Measurements from ENCODE around the gene RTCB.

Gene RTCB

DNA sequence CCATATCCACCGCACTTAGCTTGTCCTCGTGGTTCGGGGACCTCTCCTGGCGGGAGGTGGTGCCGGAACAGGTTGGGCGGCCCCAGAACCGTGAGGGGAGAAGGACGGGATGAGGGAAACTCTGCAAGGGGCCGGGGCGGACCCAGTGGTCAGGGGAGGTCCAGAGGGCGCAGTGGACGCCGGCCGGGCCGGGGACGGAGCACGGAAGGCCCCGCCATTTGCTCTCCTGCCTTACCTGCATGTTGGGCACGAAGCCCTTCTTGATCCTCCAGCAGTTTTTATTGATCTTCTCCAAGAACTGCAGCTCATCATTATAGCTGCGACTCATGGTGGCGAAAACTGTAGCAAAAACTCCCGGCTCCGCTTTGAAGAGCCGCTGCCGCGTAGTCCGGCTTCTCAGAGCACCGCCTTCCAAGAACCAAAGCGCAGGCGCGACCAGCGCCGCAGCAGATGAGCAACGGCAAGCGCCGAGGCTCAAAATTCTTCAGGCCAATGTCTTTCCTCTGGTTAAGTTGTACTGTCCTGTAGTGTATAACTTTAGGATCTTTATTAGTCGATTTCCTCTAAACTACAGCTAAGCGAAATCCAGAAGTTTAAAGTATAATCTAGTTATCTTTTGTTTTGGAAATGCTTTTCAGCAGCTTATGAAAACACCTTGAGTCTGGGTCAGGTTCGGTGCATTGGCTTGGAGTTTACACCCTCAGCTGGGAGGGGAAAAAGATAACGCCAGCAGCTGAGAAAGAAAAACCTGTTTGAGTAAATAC is at the start of gene RTCB:
Gene RTCB (minus strand): TSS at position 419 of the 764 bp plus-strand sequence. CDS start 91 bp downstream, at position 328.
- TF ChIP-seq, protein P1, sequence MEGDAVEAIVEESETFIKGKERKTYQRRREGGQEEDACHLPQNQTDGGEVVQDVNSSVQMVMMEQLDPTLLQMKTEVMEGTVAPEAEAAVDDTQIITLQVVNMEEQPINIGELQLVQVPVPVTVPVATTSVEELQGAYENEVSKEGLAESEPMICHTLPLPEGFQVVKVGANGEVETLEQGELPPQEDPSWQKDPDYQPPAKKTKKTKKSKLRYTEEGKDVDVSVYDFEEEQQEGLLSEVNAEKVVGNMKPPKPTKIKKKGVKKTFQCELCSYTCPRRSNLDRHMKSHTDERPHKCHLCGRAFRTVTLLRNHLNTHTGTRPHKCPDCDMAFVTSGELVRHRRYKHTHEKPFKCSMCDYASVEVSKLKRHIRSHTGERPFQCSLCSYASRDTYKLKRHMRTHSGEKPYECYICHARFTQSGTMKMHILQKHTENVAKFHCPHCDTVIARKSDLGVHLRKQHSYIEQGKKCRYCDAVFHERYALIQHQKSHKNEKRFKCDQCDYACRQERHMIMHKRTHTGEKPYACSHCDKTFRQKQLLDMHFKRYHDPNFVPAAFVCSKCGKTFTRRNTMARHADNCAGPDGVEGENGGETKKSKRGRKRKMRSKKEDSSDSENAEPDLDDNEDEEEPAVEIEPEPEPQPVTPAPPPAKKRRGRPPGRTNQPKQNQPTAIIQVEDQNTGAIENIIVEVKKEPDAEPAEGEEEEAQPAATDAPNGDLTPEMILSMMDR (IDR thresholded peaks at IDR 0.05; ENCODE audit: insufficient read depth, low read depth, low read length, missing control alignments), result no peak
- H3K4me3 ChIP-seq (ENCODE audit: low read depth, low read length), result peak within 1 kb of the TSS; percentile 72
- peak; percentile 96 for DNase-seq (ENCODE audit: low read depth)

DNA sequence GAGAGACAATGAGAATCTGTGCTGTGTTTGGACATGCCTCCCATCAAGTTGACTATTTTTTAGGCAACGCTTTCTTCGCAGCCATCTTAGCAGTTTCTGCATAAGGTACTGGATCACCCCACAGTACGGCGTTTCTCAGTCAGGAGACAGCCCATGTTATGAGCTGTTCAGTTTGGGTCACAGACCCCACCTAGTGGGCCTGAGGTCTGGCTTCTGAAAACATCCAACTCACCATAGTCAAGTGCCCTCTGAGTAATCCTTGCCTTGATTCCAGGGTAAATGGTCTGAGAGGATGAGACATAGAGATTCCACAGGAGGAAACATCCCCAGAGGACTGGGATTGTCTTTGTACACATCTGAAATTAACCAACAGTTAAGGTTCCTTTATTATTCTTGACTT is 45.0 kb upstream of the RTCB start:
- no peak overlapping the region for H3K4me3 ChIP-seq (ENCODE audit: low read depth, low read length)
- TF ChIP-seq, protein P1 (IDR thresholded peaks at IDR 0.05; ENCODE audit: insufficient read depth, low read depth, low read length, missing control alignments), result no peak
- no peak for DNase-seq (ENCODE audit: low read depth)

DNA sequence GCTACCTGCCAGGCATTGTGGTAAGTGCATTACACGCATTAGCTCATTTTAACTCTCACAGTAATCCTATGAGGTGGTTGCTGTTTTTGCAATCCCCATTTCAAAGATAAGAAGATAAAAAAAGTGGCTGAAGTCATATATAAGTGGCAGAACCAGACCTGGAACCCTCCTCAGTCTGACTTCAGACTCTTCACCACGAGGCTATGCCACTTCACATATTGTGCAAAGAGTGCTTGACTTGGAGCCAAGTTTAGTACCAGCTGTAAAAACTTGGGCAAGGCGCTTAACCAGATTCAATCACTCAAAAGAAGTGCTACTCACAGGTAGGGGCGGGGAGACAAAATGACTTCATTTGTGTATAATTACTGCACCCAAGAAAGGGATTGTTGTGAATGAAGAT is 36.9 kb upstream of the RTCB start:
- TF ChIP-seq, protein P1 (IDR thresholded peaks at IDR 0.05; ENCODE audit: insufficient read depth, low read depth, low read length, missing control alignments), result no peak
- no peak overlapping the region for H3K4me3 ChIP-seq (ENCODE audit: low read depth, low read length)
- no peak for DNase-seq (ENCODE audit: low read depth)

DNA sequence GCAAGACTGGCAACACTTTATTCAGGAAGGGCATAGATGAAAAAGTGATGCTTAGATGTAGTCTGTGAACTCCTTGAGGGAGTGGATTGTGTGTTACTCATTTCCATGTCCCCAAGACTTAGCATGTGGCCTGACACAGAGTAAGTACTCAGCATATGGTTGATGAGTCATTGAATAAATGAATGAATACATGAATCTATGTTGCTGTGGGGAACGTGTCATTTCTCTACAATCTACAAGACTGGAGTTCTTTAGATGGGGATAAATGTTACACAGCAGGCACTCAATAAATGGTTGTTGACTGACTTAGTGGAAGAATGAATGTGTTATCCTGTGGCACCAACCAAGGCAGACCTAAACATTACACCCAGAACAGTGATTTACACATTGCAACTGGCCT is 34.3 kb upstream of the RTCB start:
- TF ChIP-seq, protein P1 (IDR thresholded peaks at IDR 0.05; ENCODE audit: insufficient read depth, low read depth, low read length, missing control alignments), result no peak
- DNase-seq (ENCODE audit: low read depth), result no peak
- H3K4me3 ChIP-seq (ENCODE audit: low read depth, low read length), result no peak overlapping the region

DNA sequence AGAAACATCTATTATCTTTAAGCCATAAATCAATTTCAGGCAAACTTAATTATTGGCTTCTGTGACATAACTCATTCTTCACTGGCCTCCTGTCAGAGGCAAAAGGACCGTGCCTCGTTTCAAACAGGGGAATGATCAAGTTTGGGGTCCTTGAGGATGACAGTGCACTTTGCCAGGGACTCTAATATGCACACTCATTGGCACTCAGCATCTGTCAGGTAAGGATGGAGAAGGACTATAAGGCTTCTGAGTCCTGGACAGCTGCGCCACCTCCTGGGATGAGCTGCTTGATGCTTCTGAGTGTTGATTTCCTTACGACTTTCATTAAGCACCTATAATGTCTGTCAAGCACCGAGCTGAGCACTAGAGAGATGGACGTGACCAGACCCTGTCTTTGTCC is 32.0 kb upstream of the RTCB start:
- DNase-seq (ENCODE audit: low read depth), result peak; percentile 55
- TF ChIP-seq, protein P1 (IDR thresholded peaks at IDR 0.05; ENCODE audit: insufficient read depth, low read depth, low read length, missing control alignments), result peak; percentile 54

DNA sequence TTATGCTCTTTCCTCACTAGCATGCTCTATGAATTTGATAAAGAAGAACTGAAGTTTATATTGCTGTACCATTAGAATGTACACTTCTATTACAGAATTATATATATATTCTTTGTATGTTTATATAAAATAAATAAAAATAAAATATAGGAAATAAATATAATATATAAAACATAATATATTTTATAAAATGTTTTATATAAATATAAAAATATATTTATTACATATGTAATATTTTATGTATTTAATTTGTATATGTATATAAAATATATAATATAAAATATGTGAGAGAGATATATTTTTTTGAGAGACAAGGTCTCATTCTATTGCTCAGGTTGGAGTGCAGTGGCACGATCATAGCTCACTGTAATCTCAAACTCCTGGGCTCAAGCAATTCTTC is 18.3 kb upstream of the RTCB start:
- H3K4me3 ChIP-seq (ENCODE audit: low read depth, low read length), result no peak overlapping the region
- TF ChIP-seq, protein P1 (IDR thresholded peaks at IDR 0.05; ENCODE audit: insufficient read depth, low read depth, low read length, missing control alignments), result no peak
- DNase-seq (ENCODE audit: low read depth), result no peak

More for the DNA sequence above, 32.0 kb upstream of the RTCB start:
- no peak overlapping the region for H3K4me3 ChIP-seq (ENCODE audit: low read depth, low read length)

DNA sequence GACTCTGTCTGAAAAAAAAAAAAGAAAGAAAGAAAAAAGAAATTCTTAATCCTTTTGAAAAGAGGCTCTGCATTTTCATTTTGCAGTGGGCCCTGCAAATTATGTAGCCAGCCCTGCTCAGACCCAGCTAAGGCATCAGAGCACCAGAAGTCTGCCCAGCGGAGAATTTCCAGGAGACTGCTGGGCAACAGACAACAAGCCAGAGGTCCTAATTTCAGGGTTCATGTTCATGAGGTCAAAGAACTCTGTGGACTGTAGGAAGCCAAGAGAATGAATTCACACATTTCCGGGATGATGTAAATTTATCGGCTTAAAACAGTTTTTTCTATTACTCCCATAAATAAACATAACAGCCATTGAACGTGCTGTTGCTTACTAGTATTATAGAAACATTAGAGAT is 14.8 kb upstream of the RTCB start:
- no peak for DNase-seq (ENCODE audit: low read depth)
- TF ChIP-seq, protein P1 (IDR thresholded peaks at IDR 0.05; ENCODE audit: insufficient read depth, low read depth, low read length, missing control alignments), result no peak
- no peak overlapping the region for H3K4me3 ChIP-seq (ENCODE audit: low read depth, low read length)

Data from GM12865 (cell line).